K562 (cell line): ENCODE results near the gene CHPF. TPM values are rescaled to one million over a fixed set of nuclear protein-coding genes. Genes with fewer than 3 reads are reported as not detected.

Source experiments
- BCL6 ChIP-seq: fragments of 250-450 bp; sonication (Bioruptor Pico); IDR thresholded peaks from 2 replicates; pipeline ENCODE4 v1.4.0; 2020
- BRF1 ChIP-seq: IDR thresholded peaks from 3 replicates; pipeline ENCODE4 v1.6.1; 2011; ENCODE audit warnings: borderline replicate concordance, mild to moderate bottlenecking; ENCODE audit not compliant: insufficient read length; ENCODE audit errors: extremely low read depth
- CREB5 ChIP-seq: fragments of 250-450 bp; sonication (Bioruptor Pico); IDR thresholded peaks from 2 replicates; pipeline ENCODE4 v1.5.0; 2020; ENCODE audit warnings: mild to moderate bottlenecking
- ELF4 ChIP-seq: fragments of 450-650 bp; formaldehyde crosslinking; IDR thresholded peaks from 2 replicates; pipeline ENCODE4 v1.4.0; 2022; ENCODE audit warnings: missing genetic modification characterization
- FOXP1 ChIP-seq: sonication (generic); formaldehyde crosslinking; IDR thresholded peaks from 2 replicates; pipeline ENCODE4 v1.8.0; 2022; ENCODE audit warnings: mild to moderate bottlenecking, missing genetic modification reagents
- HINFP ChIP-seq: fragments of 450-650 bp; conservative IDR thresholded peaks from 2 replicates; pipeline ENCODE4 v1.6.1; 2016; ENCODE audit warnings: missing genetic modification characterization, low read depth, mild to moderate bottlenecking, control low read depth, missing compliant biosample characterization
- KDM5B ChIP-seq: fragments of 200-600 bp; sonication (generic); IDR thresholded peaks from 2 replicates; pipeline ENCODE4 v1.6.1; 2012; ENCODE audit warnings: low read depth, mild to moderate bottlenecking, moderate library complexity, low read length, control low read depth, inconsistent platforms; ENCODE audit not compliant: insufficient replicate concordance
- MXD1 ChIP-seq: fragments of 250-450 bp; sonication (Bioruptor Pico); IDR thresholded peaks from 2 replicates; pipeline ENCODE4 v1.8.0; 2021; ENCODE audit warnings: borderline replicate concordance, mild to moderate bottlenecking, moderate library complexity; ENCODE audit not compliant: poor library complexity, severe bottlenecking
- SMAD4 ChIP-seq: fragments of 250-450 bp; sonication (Bioruptor Pico); conservative IDR thresholded peaks from 2 replicates; pipeline ENCODE4 v1.8.0; 2021; ENCODE audit warnings: inconsistent platforms, mild to moderate bottlenecking, moderate library complexity
- SREBF1 ChIP-seq: fragments of 150-350 bp; IDR thresholded peaks from 2 replicates; pipeline ENCODE4 v1.6.1; 2014; ENCODE audit warnings: antibody characterized with exemption, low read depth, low read length, borderline replicate concordance
- TCF3 ChIP-seq: sonication (generic); formaldehyde crosslinking; IDR thresholded peaks from 2 replicates; pipeline ENCODE4 v1.4.0; 2020; ENCODE audit warnings: mild to moderate bottlenecking, missing genetic modification reagents
- TEAD4 ChIP-seq, 2 experiments: sonication (generic) in 1 of 2; formaldehyde crosslinking in 1 of 2; IDR thresholded peaks; 2 replicates each; pipeline versions ENCODE4 v1.6.1 to v1.8.0; 2012 to 2022; ENCODE audit warnings: borderline replicate concordance in 1 of 2, inconsistent platforms in 1 of 2, low read length in 1 of 2, mild to moderate bottlenecking in 1 of 2, missing genetic modification reagents in 1 of 2
- TFAP4 ChIP-seq: sonication (generic); formaldehyde crosslinking; IDR thresholded peaks from 2 replicates; pipeline ENCODE4 v1.8.0; 2022; ENCODE audit warnings: missing genetic modification reagents, mild to moderate bottlenecking, moderate library complexity, borderline replicate concordance
- UBTF ChIP-seq, 2 experiments: IDR thresholded peaks; 2 replicates each; pipeline ENCODE4 v1.6.1; 2012; ENCODE audit warnings: improper control_type of control experiment in 2 of 2, low read depth in 2 of 2, low read length in 2 of 2, borderline replicate concordance in 1 of 2
- USF2 ChIP-seq: sonication (generic); formaldehyde crosslinking; IDR thresholded peaks from 2 replicates; pipeline ENCODE4 v1.5.0; 2020; ENCODE audit warnings: missing genetic modification reagents
- ZNF23 ChIP-seq: fragments of 250-450 bp; sonication (Bioruptor Pico); IDR thresholded peaks from 2 replicates; pipeline ENCODE4 v1.4.0; 2020; ENCODE audit warnings: mild to moderate bottlenecking
- ZNF436 ChIP-seq: fragments of 250-450, 450-650 bp; sonication (Bioruptor Pico); formaldehyde crosslinking; IDR thresholded peaks from 2 replicates; pipeline ENCODE4 v1.7.0; 2020; ENCODE audit warnings: mild to moderate bottlenecking
- polyA plus RNA-seq, 8 experiments: library from polyadenylated mRNA; depleted of rRNA in 4 of 8; stranded (reverse) in 5 of 8; unstranded in 3 of 8; fragments of >200 nt; fragmentation: Nextera tagmentation in 2 of 8; fragmentation: Illumina TruSeq in 1 of 8; extraction: Ambion mirVana in 2 of 8; extraction: Trizol in 1 of 8; gene quantifications; 2 replicates each; pipeline versions ENCODE4 v1.2.1 to v1.2.3, GENCODE V29; 2011 to 2014; ENCODE audit warnings: inconsistent platforms in 1 of 8, missing spikeins in 1 of 8
- total RNA-seq, 7 experiments: library from RNA; depleted of rRNA in 6 of 7; stranded (reverse); fragments of >200 nt in 6 of 7; fragmentation: Illumina TruSeq in 2 of 7; extraction: Trizol in 2 of 7; gene quantifications; 2 replicates each; pipeline versions ENCODE4 v1.2.1 to v1.2.3, GENCODE V29; 2011 to 2021; ENCODE audit warnings: low replicate concordance in 1 of 7

Gene CHPF
- total and polyA plus RNA-seq, 9 of the 15 experiments (the other 6 are each of a cell fraction or from before 2014, with no cell fraction given): 0.15 to 57.2 (median 7.9) TPM

- TF ChIP-seq UBTF (IDR thresholded peaks at IDR 0.05; ENCODE audit: borderline replicate concordance in 1 of 2, low read depth in 2 of 2, low read length in 2 of 2) (peak in 1 of 2 experiments; percentile 49; a peak in 2 of 4 replicates), KDM5B (peak; percentile 65), ZNF23 (CRISPR knock-in tag) (no peak), CREB5 (no peak), ZNF436 (CRISPR knock-in tag) (no peak), HINFP (tag) (no peak), SREBF1 (no peak), BCL6 (no peak), TFAP4 (CRISPR knock-in tag) (peak; percentile 85), MXD1 (CRISPR knock-in tag) (no peak), USF2 (CRISPR knock-in tag) (peak; percentile 80), TEAD4 (IDR thresholded peaks at IDR 0.05; ENCODE audit: low read length) (no peak), TEAD4 (CRISPR knock-in tag; IDR thresholded peaks at IDR 0.05; ENCODE audit: borderline replicate concordance) (no peak), SMAD4 (peak; percentile 67), TCF3 (CRISPR knock-in tag) (no peak), BRF1 (no peak), FOXP1 (no peak), ELF4 (CRISPR knock-in tag) (no peak)
Observed at GRCh38 chr2:219498280-219499057, 45.1 kb downstream of the CHPF start, which contains the start of gene GMPPA (continued).
